ENCODE measurements around the gene CXorf49. TPM values are rescaled to one million over a fixed set of nuclear protein-coding genes. Genes with fewer than 3 reads are reported as not detected.

CXorf49 gene
- total and polyA plus RNA-seq, 11 donors, result not detected

DNA sequence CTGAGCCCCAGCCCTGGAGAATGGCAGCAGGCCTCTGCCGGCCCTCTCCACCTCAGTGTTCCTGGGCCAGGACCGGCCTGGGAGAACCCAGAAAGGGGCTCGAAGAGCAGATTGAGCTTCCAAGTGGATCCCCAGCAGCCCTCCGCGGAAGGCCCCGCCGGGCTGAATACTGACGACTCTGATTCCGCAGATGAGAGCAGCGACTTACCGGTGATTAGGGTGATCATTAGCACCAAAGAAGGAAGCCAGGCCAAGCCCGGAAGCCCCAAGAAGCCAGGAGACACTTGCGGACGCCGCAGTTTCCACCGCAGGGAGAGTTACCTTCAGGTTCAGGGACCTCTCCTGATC, 49.9 kb downstream of the CXorf49 start:
- no peak for DNase-seq
- intact Hi-C loops (cut with DNase I), result no loop called here

DNA sequence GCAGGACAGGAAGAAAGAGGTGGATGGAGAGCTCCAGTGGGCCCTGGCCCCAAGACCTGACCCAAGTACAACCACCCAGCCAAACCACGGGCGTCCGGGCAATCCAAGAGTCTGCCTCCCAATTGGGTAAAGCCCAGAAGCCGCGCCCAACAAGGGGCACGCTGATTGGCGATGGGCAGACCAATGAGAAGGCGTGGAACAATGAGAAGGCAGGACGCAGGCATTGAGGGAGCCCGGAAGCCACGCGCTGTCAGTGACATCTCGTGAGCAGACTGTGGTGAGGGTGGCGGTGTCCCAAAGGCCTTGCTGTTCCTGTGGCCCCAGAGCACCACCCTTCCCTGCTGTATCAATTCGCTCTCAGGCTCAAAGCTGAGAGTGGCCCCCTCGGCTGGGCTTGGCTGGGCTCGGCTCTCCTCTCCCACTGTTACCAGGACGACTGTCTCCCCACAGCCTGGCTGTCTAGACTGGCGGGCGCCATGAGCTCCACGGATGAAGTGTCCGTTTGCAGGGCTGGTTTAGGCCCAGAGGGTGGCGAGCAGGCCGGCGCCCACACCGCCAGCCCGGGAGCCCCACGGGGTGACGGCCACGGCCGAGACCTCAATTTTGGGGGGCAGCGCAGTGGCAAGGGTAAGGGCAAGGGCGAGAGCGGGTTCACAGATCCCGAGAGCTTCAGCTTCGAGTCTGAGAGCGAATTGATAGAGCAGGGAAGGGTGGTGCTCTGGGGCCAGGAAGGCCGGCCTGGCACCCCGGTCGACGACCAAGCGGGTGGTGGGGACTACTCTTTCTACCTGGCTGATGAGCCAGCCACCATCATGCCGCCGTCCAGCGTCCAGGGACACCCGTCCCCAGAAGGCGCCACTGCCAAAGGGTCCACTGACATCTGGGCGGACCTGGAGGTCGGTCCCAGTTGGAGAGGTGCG, 50.5 kb downstream of the CXorf49 start, which contains the start of gene LOC101059915:
Gene LOC101059915 (plus strand): TSS at position 219 of the 920 bp plus-strand sequence.
- Histone ChIP-seq H3K4me1 (no peaks in the 10 kb centered on the region), H3K4me3 (no peak within 1 kb of the TSS), H3K9me3 (no peaks in the 10 kb centered on the region), H3K36me3 (no peaks in the 10 kb centered on the region), H3K27me3 (no peaks in the 10 kb centered on the region), H3K27ac (no peak within 1 kb of the TSS)
- TF ChIP-seq, protein P1, sequence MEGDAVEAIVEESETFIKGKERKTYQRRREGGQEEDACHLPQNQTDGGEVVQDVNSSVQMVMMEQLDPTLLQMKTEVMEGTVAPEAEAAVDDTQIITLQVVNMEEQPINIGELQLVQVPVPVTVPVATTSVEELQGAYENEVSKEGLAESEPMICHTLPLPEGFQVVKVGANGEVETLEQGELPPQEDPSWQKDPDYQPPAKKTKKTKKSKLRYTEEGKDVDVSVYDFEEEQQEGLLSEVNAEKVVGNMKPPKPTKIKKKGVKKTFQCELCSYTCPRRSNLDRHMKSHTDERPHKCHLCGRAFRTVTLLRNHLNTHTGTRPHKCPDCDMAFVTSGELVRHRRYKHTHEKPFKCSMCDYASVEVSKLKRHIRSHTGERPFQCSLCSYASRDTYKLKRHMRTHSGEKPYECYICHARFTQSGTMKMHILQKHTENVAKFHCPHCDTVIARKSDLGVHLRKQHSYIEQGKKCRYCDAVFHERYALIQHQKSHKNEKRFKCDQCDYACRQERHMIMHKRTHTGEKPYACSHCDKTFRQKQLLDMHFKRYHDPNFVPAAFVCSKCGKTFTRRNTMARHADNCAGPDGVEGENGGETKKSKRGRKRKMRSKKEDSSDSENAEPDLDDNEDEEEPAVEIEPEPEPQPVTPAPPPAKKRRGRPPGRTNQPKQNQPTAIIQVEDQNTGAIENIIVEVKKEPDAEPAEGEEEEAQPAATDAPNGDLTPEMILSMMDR (IDR thresholded peaks at IDR 0.05), result no peak
- no peak for TF ChIP-seq POLR2A (IDR thresholded peaks at IDR 0.05)
- no peak for DNase-seq
- WGBS, 4 donors, result 91 to 96% (median 94%) methylated on average over 37 to 50 of the region's 50 CpGs
- intact Hi-C loops (cut with DNase I), result no loop called here
- ATAC-seq, result no peak

More for the DNA sequence above, 49.9 kb downstream of the CXorf49 start:
- Histone ChIP-seq H3K9me3 (no peaks in the 10 kb centered on the region), H3K4me1 (no peaks in the 10 kb centered on the region), H3K36me3 (no peaks in the 10 kb centered on the region), H3K27me3 (no peaks in the 10 kb centered on the region), H3K27ac (no peak overlapping the region), H3K4me3 (no peak overlapping the region)
- 88 to 96% (median 93%) methylated on average over 14 to 16 of the region's 16 CpGs for WGBS, 4 donors
- TF ChIP-seq POLR2A (IDR thresholded peaks at IDR 0.05), result no peak
- TF ChIP-seq, protein P1 (IDR thresholded peaks at IDR 0.05), result no peak
- no peak for ATAC-seq

DNA sequence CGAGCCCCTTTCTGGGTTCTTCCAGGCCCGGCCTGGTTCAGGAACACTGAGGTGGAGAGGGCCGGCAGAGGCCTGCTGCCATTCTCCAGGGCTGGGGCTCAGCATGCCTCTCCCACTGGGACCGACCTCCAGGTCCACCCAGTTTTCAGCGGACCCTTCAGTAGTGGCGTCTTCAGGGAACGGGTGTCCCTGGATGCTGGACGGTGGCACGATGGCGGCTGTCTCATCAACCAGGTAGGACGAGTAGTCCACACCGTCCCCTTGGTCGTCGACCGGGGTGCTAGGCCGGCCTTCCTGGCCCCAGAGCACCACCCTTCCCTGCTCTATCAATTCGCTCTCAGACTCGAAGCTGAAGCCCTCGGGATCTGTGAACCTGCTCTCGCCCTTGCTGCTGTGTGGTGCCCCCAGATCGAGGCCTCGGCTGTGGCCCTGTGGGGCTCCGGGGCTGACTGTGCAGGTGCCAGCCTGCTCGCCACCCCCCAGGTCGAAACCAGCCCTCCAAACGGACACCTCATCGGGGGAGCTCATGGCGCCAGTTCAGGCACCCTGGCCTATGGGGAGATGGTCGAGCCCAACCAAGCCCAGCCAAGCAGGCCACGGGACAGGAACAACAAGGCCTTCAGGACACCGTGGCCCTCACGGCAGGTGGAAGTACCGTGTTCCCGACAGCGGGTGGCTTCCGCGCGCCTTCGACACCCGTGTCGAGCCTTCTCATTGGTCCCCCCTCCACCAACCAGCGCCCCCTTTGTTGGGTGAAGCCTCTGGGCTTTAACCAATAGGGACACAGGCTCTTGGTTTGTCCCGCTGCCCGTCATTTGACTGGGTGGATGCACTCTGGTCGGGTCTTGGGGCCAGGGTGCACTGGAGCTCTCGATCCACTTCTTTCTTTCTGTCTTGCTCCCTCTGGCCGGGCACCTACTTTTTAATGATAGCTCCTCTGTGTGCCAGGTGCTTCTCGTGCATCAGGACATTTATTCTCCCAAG, 51.6 kb downstream of the CXorf49 start:
- DNase-seq, result no peak
- H3K27me3 ChIP-seq, result no peaks in the 10 kb centered on the region
- ATAC-seq, result no peak
- TF ChIP-seq, protein P1 (IDR thresholded peaks at IDR 0.05), result no peak
- no peak for TF ChIP-seq POLR2A (IDR thresholded peaks at IDR 0.05)
- no peak overlapping the region for H3K27ac ChIP-seq
- H3K4me3 ChIP-seq, result no peak overlapping the region
- no peaks in the 10 kb centered on the region for H3K36me3 ChIP-seq
- H3K9me3 ChIP-seq, result no peaks in the 10 kb centered on the region
- H3K4me1 ChIP-seq, result no peaks in the 10 kb centered on the region
- 92 to 97% (median 94%) methylated on average over 48 of the region's 48 CpGs for WGBS, 4 donors
- intact Hi-C loops (cut with DNase I), result no loop called here

DNA sequence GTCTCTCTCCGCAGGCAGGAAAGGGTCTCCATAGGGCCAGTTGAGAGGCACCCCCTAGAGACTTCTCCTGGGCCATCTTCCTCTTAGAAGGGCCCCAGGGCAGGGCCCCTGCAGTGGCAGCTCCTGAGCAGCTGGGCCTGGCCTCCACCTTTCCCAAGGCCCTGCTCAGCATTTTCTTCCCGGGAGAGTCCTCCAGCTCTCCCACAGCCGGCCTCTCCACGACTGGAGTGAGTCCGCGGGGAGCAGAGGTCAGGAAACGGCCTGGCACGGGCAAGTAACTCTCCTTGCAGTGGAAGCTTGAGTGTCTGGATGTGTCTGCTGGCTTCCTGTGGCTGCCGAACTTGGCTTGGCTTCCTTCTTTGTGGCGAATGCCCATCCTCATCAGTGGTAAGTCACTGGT, 52.3 kb downstream of the CXorf49 start:
- H3K27ac ChIP-seq, result no peak overlapping the region
- 62 to 100% (median 67%) methylated on average over 1 to 10 of the region's 10 CpGs for WGBS, 4 donors
- H3K4me1 ChIP-seq, result no peaks in the 10 kb centered on the region
- H3K9me3 ChIP-seq, result no peaks in the 10 kb centered on the region
- no peak for ATAC-seq
- no peak overlapping the region for H3K4me3 ChIP-seq
- DNase-seq, result no peak
- TF ChIP-seq, protein P1 (IDR thresholded peaks at IDR 0.05), result no peak
- TF ChIP-seq POLR2A (IDR thresholded peaks at IDR 0.05), result no peak
- no peaks in the 10 kb centered on the region for H3K27me3 ChIP-seq
- intact Hi-C loops (cut with DNase I), result no loop called here
- H3K36me3 ChIP-seq, result no peaks in the 10 kb centered on the region
